Spleen (tissue), 7 donors: Measurements from ENCODE around the gene GUCD1.

ENCODE experiments used
- POLR2A ChIP-seq, 3 donors: fragments of 450-650 bp; IDR thresholded peaks; one replicate each; pipeline ENCODE4 v1.5.1; 2017; ENCODE audit warnings: antibody characterized with exemption in 3 of 3, mild to moderate bottlenecking in 1 of 3
- POLR2AphosphoS5 ChIP-seq, 3 donors: sonication (generic); formaldehyde crosslinking; IDR thresholded peaks; one replicate each; pipeline ENCODE4 v1.5.1; 2017; ENCODE audit warnings: antibody characterized with exemption in 3 of 3
- TF ChIP-seq, protein P1 (sequence below), 11 experiments: fragments of 200-600 bp in 7 of 11; fragments of 450-650 bp in 4 of 11; sonication (generic) in 4 of 11; IDR thresholded peaks in 8 of 11; conservative IDR thresholded peaks in 3 of 11; 1 replicate in 7 of 11; 2 replicates in 4 of 11; pipeline versions ENCODE4 v1.4.0 to v1.8.0; 2016 to 2021; ENCODE audit warnings: antibody characterized with exemption in 11 of 11, inconsistent platforms in 4 of 11, mild to moderate bottlenecking in 1 of 11
- donor health status: DM: no; HTN: no; CAD: no; lungs with moderate emphysema.
- donor health status: DM: no; HTN: no; CAD: no.
- donor health status: DM: no; HTN: no; CAD: no.

DNA sequence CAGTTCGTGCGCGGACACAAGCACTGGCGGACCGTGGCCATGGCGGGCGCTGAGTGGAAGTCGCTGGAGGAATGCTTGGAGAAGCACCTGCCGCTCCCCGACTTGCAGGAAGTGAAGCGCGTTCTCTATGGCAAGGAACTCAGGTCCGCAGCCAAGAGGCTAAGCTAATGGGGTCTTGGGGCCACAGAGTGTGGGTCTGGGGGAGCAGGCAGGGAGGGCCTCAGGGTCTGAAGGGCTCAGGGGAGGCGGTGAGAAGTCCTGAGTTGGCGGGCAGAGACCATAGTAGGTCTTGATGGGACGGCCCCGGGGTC is 59.6 kb downstream of the GUCD1 start:
- TF ChIP-seq POLR2AphosphoS5 (IDR thresholded peaks at IDR 0.05): peak in 1 of 3 donors; percentile 2
- TF ChIP-seq, protein P1, sequence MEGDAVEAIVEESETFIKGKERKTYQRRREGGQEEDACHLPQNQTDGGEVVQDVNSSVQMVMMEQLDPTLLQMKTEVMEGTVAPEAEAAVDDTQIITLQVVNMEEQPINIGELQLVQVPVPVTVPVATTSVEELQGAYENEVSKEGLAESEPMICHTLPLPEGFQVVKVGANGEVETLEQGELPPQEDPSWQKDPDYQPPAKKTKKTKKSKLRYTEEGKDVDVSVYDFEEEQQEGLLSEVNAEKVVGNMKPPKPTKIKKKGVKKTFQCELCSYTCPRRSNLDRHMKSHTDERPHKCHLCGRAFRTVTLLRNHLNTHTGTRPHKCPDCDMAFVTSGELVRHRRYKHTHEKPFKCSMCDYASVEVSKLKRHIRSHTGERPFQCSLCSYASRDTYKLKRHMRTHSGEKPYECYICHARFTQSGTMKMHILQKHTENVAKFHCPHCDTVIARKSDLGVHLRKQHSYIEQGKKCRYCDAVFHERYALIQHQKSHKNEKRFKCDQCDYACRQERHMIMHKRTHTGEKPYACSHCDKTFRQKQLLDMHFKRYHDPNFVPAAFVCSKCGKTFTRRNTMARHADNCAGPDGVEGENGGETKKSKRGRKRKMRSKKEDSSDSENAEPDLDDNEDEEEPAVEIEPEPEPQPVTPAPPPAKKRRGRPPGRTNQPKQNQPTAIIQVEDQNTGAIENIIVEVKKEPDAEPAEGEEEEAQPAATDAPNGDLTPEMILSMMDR (IDR thresholded peaks at IDR 0.05 in 8 of 11, conservative IDR thresholded peaks at IDR 0.05 in 3 of 11): no peak
- TF ChIP-seq POLR2A (IDR thresholded peaks at IDR 0.05): no peak
